Measurements from ENCODE around the gene WSB1. TPM values are rescaled to one million over a fixed set of nuclear protein-coding genes. Genes with fewer than 3 reads are reported as not detected.

WSB1 gene
- total and polyA plus RNA-seq, 10 of the 15 experiments (the other 5 are each of a cell fraction or from before 2014, with no cell fraction given), result 26.6 to 458 (median 101) TPM

DNA sequence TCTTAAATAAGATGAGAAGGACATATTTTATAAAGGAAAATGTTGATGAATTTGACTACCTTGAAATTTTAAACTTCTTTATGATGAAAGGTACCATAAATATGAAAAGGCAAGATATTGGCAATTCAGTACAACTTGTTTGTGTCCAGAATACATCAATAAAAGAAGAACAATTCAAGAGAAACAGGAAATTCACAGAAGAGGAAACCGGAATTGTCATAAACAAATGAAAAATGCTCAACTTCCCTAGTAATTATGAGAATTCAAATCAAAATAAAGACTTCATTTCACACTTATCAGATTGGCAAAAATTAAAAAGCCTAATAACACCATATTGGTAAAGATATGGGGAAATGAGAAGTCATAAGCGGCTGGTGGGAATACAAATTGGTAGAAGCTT lies 54.3 kb downstream of the WSB1 start:
- DNase-seq (ENCODE audit: low read depth, low spot score) (no peak), ATAC-seq (no peak), FAIRE-seq (no peak)
- Histone ChIP-seq H3K79me2 (ENCODE audit: control insufficient read depth, insufficient read depth, low read length) (no peaks in the 10 kb centered on the region), H3K36me3 (ENCODE audit: control insufficient read depth in 2 of 2, insufficient read depth in 2 of 2, low read length in 1 of 2) (no peaks in the 10 kb centered on the region), H3K4me3 (no peak overlapping the region), H4K20me1 (ENCODE audit: control insufficient read depth, insufficient read depth) (no peaks in the 10 kb centered on the region), H3K27ac (ENCODE audit: control insufficient read depth, insufficient read depth) (no peak overlapping the region), H3K9ac (ENCODE audit: control insufficient read depth, insufficient read depth, low read length) (no peak overlapping the region; the same call in 1 of the 2 replicates), H3K9me3 (replicated peaks; ENCODE audit: control insufficient read depth, insufficient read depth, low read length) (no peaks in the 10 kb centered on the region), H3K27me3 (replicated peaks in 1 of 2; ENCODE audit: control insufficient read depth in 2 of 2, insufficient read depth in 2 of 2, low read length in 1 of 2) (no peaks in the 10 kb centered on the region), H2AFZ (ENCODE audit: control insufficient read depth, low read depth, low read length) (no peak overlapping the region), H3K4me1 (ENCODE audit: control insufficient read depth, insufficient read depth, low read length) (peaks cover 6% of the 10 kb centered on the region), H3K4me2 (ENCODE audit: control insufficient read depth, insufficient read depth) (peak overlapping the region; percentile 79)
- CTCF ChIA-PET, result interaction anchor here (1.0 to 1.8 kb wide), 3 partner anchors 13 to 112 kb away, joined by 3 to 9 read pairs (median 6); no protein-coding TSS in a partner anchor
- RAD21 ChIA-PET (ENCODE audit: unreplicated experiment), result interaction anchor here (0.6 to 2.6 kb wide), 3 partner anchors 15 to 110 kb away, joined by 3 to 21 read pairs (median 4); no protein-coding TSS in a partner anchor
- in situ Hi-C loops (cut with MboI) (loop anchor here (10.0 kb wide), 1 partner anchor 57 kb away; no protein-coding TSS in a partner anchor), intact Hi-C loops (cut with micrococcal nuclease; ENCODE audit: unreplicated experiment) (loop anchor here (2.0 to 5.0 kb wide), 2 partner anchors 51 to 103 kb away; no protein-coding TSS in a partner anchor)
- WGBS (ENCODE audit: insufficient coverage, insufficient replicate concordance, low lambda C conversion rate, missing lambda C conversion rate), result 62% methylated on average over 2 of the region's 2 CpGs
- TF ChIP-seq, protein P1, sequence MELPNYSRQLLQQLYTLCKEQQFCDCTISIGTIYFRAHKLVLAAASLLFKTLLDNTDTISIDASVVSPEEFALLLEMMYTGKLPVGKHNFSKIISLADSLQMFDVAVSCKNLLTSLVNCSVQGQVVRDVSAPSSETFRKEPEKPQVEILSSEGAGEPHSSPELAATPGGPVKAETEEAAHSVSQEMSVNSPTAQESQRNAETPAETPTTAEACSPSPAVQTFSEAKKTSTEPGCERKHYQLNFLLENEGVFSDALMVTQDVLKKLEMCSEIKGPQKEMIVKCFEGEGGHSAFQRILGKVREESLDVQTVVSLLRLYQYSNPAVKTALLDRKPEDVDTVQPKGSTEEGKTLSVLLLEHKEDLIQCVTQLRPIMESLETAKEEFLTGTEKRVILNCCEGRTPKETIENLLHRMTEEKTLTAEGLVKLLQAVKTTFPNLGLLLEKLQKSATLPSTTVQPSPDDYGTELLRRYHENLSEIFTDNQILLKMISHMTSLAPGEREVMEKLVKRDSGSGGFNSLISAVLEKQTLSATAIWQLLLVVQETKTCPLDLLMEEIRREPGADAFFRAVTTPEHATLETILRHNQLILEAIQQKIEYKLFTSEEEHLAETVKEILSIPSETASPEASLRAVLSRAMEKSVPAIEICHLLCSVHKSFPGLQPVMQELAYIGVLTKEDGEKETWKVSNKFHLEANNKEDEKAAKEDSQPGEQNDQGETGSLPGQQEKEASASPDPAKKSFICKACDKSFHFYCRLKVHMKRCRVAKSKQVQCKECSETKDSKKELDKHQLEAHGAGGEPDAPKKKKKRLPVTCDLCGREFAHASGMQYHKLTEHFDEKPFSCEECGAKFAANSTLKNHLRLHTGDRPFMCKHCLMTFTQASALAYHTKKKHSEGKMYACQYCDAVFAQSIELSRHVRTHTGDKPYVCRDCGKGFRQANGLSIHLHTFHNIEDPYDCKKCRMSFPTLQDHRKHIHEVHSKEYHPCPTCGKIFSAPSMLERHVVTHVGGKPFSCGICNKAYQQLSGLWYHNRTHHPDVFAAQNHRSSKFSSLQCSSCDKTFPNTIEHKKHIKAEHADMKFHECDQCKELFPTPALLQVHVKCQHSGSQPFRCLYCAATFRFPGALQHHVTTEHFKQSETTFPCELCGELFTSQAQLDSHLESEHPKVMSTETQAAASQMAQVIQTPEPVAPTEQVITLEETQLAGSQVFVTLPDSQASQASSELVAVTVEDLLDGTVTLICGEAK (IDR thresholded peaks at IDR 0.05; ENCODE audit: borderline replicate concordance), result peak; percentile 12; the same call in 1 of the 2 replicates
- TF ChIP-seq STAT3 (IDR thresholded peaks at IDR 0.05; ENCODE audit: low read depth, low read length), result no peak
- BruUV-seq (replicated peaks), result no TSS peak
- POLR2A ChIA-PET, result no interaction called here
- SMC1A ChIA-PET (ENCODE audit: uncharacterized antibody, unreplicated experiment), result interaction anchor here (0.6 to 4.1 kb wide), 4 partner anchors 12 to 118 kb away, joined by 3 to 13 read pairs (median 3); no protein-coding TSS in a partner anchor

Measured in GM12878 (cell line).